Naive thymus-derived CD4-positive, alpha-beta T cell (primary cell): ENCODE results near the gene TTLL5. TPM values are rescaled to one million over a fixed set of nuclear protein-coding genes. Genes with fewer than 3 reads are reported as not detected.

Experiments
- ATAC-seq: fragments of 150-1000 bp; cut with Tn5 transposase; 2 replicates; pipeline ENCODE4 v1.10.0; 2021; ENCODE audit warnings: mild to moderate bottlenecking, moderate library complexity
- CTCF ChIA-PET: fragments of 350-600 bp; sonication (Branson Sonifier 250); formaldehyde crosslinking; loops from one replicate; lab custom pipeline; 2021; ENCODE audit warnings: antibody characterized with exemption; lab: Charles Lee
- POLR2A ChIA-PET: fragments of 350-600 bp; sonication (Branson Sonifier 250); formaldehyde crosslinking; loops from one replicate; lab custom pipeline; 2021; ENCODE audit warnings: antibody characterized with exemption, inconsistent platforms; lab: Charles Lee
- DNase-seq, 9 donors: peaks; one replicate each; pipeline versions ENCODE4 v3.0.0 to v3.0.0-alpha.2; 2020 to 2022; ENCODE audit warnings: mixed read lengths in 1 of 9
- H3K27ac ChIP-seq: one replicate; pipeline ENCODE4 v1.7.0; 2013; ENCODE audit warnings: mild to moderate bottlenecking, low read depth, low read length, moderate library complexity
- H3K27me3 ChIP-seq, 2 donors: one replicate each; pipeline ENCODE4 v1.7.0; 2013; ENCODE audit warnings: low read length in 2 of 2, mild to moderate bottlenecking in 2 of 2, moderate library complexity in 2 of 2; ENCODE audit not compliant: control insufficient read depth in 2 of 2, insufficient read depth in 2 of 2
- H3K36me3 ChIP-seq, 3 experiments: 1 replicate in 2 of 3; 2 replicates in 1 of 3; pipeline ENCODE4 v1.7.0; 2013; ENCODE audit warnings: low read length in 3 of 3, mild to moderate bottlenecking in 3 of 3, moderate library complexity in 1 of 3; ENCODE audit not compliant: insufficient read depth in 3 of 3, control insufficient read depth in 2 of 3
- H3K4me1 ChIP-seq, 2 donors: one replicate each; pipeline ENCODE4 v1.7.0; 2013; ENCODE audit warnings: low read length in 2 of 2, mild to moderate bottlenecking in 2 of 2, moderate library complexity in 1 of 2; ENCODE audit not compliant: control insufficient read depth in 2 of 2, insufficient read depth in 2 of 2
- H3K4me3 ChIP-seq: 2 replicates; pipeline ENCODE4 v1.7.0; 2013; ENCODE audit warnings: mild to moderate bottlenecking, low read length
- H3K9me3 ChIP-seq, 3 experiments: 1 replicate in 2 of 3; 2 replicates in 1 of 3; pipeline ENCODE4 v1.7.0; 2013; ENCODE audit warnings: low read length in 3 of 3; ENCODE audit not compliant: control insufficient read depth in 2 of 3
- H3K27ac Mint-ChIP-seq, 9 donors: one replicate each; pipeline ENCODE4 v1.8.0; 2020 to 2022; ENCODE audit warnings: mixed read lengths in 9 of 9, mild to moderate bottlenecking in 8 of 9, moderate library complexity in 5 of 9, inconsistent platforms in 2 of 9
- H3K27me3 Mint-ChIP-seq, 5 donors: one replicate each; pipeline ENCODE4 v1.8.0; 2021 to 2022; ENCODE audit warnings: mixed read lengths in 5 of 5, mild to moderate bottlenecking in 1 of 5
- H3K36me3 Mint-ChIP-seq, 5 donors: one replicate each; pipeline ENCODE4 v1.8.0; 2020 to 2022; ENCODE audit warnings: mixed read lengths in 5 of 5, mild to moderate bottlenecking in 3 of 5, inconsistent platforms in 1 of 5
- H3K4me1 Mint-ChIP-seq, 7 donors: one replicate each; pipeline ENCODE4 v1.8.0; 2020 to 2022; ENCODE audit warnings: mixed read lengths in 7 of 7, mild to moderate bottlenecking in 3 of 7, inconsistent platforms in 1 of 7
- H3K4me3 Mint-ChIP-seq, 10 donors: one replicate each; pipeline ENCODE4 v1.8.0; 2020 to 2022; ENCODE audit warnings: mild to moderate bottlenecking in 10 of 10, mixed read lengths in 10 of 10, moderate library complexity in 6 of 10, inconsistent platforms in 2 of 10
- H3K9me3 Mint-ChIP-seq, 11 donors: one replicate each; pipeline ENCODE4 v1.8.0; 2020 to 2022; ENCODE audit warnings: mixed read lengths in 11 of 11, mild to moderate bottlenecking in 4 of 11, inconsistent platforms in 1 of 11, moderate library complexity in 1 of 11
- intact Hi-C, 2 donors: fragments of 100-400 bp; cut with micrococcal nuclease; formaldehyde crosslinking; loops; one replicate each; pipeline ENCODE4 v1.15.1; 2023
- polyA plus RNA-seq, 2 donors: library from polyadenylated mRNA; unstranded; fragments of 300-500 nt; fragmentation: Illumina TruSeq; gene quantifications; one replicate each; pipeline ENCODE4 v1.2.3, GENCODE V29; 2021
- total RNA-seq, 6 experiments: library from RNA in 5 of 6; stranded (reverse) in 5 of 6; gene quantifications; 1 replicate in 5 of 6; 2 replicates in 1 of 6; pipeline ENCODE4 v1.2.3 and lab custom pipeline; 2021 to 2026

The TTLL5 gene
- total and polyA plus RNA-seq, 7 experiments from 2014 or later, result 7.8 to 31.4 (median 21.5) TPM

DNA sequence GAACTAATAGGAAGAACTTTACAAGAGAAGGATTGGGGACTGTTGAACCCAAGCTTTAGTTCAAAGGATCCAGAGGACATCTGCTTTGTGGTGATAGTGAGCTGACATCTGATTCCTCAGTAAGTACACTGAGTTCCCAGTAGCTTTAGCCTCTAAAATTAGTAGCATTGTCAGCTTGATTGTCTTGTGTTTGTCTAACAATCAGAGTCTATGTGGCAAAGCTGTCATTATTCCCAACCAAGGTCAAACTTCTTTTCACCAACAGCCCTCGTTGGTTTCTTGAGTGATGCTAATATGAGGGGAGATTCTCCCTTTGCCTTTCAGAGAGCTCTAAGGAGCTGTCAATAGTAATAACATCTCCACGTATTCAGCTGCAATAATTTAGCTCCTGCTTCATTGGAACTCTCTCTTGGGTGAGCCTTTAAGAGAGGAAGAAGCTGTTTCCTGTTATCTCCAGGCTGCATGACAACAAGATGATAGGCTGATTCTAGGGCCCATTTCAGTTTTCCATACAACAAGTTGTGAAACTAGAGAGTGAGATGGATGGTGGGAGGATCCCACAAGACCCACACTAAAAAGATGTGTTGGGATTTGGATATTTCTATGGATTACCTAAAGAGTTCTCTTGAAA, 274.1 kb downstream of the TTLL5 start:
- intact Hi-C loops, result no loop called here
- H3K36me3 ChIP-seq, result no peaks in the 10 kb centered on the region
- peaks cover 3 to 14% (median 5%) of the 10 kb centered on the region in 7 donors for H3K4me1 Mint-ChIP-seq
- H3K27me3 Mint-ChIP-seq, result no peaks in the 10 kb centered on the region
- peaks cover 0 to 29% (median 0%) of the 10 kb centered on the region in 5 donors for H3K36me3 Mint-ChIP-seq
- no peak overlapping the region for H3K4me3 Mint-ChIP-seq
- no peaks in the 10 kb centered on the region for H3K4me1 ChIP-seq
- DNase-seq, result no peak
- H3K4me3 ChIP-seq, result no peak overlapping the region
- H3K9me3 ChIP-seq, result no peaks in the 10 kb centered on the region
- H3K27me3 ChIP-seq, result no peaks in the 10 kb centered on the region
- POLR2A ChIA-PET, result no interaction called here
- H3K9me3 Mint-ChIP-seq, result no peaks in the 10 kb centered on the region
- CTCF ChIA-PET, result interaction anchor here (0.7 to 1.2 kb wide), 3 partner anchors 10 to 1379 kb away, joined by 3 to 5 read pairs (median 3); no protein-coding TSS in a partner anchor
- no peak overlapping the region for H3K27ac Mint-ChIP-seq
- no peak overlapping the region for H3K27ac ChIP-seq
- ATAC-seq, result no peak

DNA sequence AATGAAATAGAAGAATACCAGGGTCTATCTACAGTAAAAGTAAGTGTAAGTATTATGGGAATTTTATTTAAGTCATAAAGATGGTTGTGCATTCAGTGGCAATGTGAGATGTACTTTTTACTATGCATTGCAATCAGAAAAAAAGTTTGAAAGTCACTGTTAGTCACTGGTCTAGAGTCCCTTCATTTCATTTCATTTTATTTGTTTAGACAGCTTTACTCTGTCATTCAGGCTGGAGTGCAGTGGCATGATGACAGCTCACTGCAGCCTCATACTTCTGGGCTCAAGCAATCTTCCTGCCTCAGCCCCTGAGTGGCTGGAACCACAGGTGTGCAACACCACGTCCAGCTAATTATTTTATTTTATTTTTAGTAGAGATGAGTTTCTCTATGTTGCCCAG, 278.2 kb downstream of the TTLL5 start:
- Mint-ChIP-seq H3K27ac (no peak overlapping the region), H3K27me3 (no peaks in the 10 kb centered on the region), H3K9me3 (no peaks in the 10 kb centered on the region), H3K4me3 (no peak overlapping the region), H3K36me3 (peaks cover 0 to 33% (median 18%) of the 10 kb centered on the region in 5 donors), H3K4me1 (peaks cover 3 to 13% (median 5%) of the 10 kb centered on the region in 7 donors)
- ChIA-PET POLR2A (no interaction called here), CTCF (no interaction called here)
- no peaks in the 10 kb centered on the region for H3K9me3 ChIP-seq
- H3K36me3 ChIP-seq, result no peaks in the 10 kb centered on the region
- no peaks in the 10 kb centered on the region for H3K4me1 ChIP-seq
- DNase-seq (no peak), ATAC-seq (no peak)
- intact Hi-C loops, result no loop called here
- H3K4me3 ChIP-seq, result no peak overlapping the region
- no peaks in the 10 kb centered on the region for H3K27me3 ChIP-seq
- H3K27ac ChIP-seq, result no peak overlapping the region

DNA sequence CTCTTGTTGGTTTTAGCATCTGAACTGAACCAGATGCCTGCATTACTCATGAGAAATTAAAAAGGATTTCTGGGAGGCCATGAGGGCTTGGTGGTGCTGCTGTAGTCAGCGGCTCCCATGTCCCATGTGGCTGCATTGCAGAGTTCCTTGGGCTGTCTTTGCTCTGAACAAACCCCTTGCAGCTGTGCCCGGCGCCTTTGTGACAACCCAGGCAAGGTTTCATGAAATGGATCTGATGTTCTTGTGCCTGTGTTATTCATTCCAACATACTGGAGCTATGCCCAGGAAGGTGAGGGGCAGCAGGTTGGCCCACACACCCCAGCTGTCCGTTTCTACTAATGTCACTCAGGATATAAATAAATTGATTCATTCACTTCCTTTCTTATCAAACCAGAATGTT, 280.0 kb downstream of the TTLL5 start:
- no peak overlapping the region for H3K4me3 ChIP-seq
- intact Hi-C loops, result no loop called here
- H3K9me3 Mint-ChIP-seq, result no peaks in the 10 kb centered on the region
- H3K4me1 Mint-ChIP-seq, result peaks cover 0 to 5% (median 0%) of the 10 kb centered on the region in 7 donors
- no peaks in the 10 kb centered on the region for H3K4me1 ChIP-seq
- ChIA-PET POLR2A (no interaction called here), CTCF (no interaction called here)
- no peaks in the 10 kb centered on the region for H3K36me3 ChIP-seq
- no peaks in the 10 kb centered on the region for H3K27me3 ChIP-seq
- H3K4me3 Mint-ChIP-seq, result no peak overlapping the region
- no peak overlapping the region for H3K27ac Mint-ChIP-seq
- no peak for ATAC-seq
- no peak overlapping the region for H3K27ac ChIP-seq
- no peak for DNase-seq
- no peaks in the 10 kb centered on the region for H3K27me3 Mint-ChIP-seq
- peaks cover 0 to 36% (median 18%) of the 10 kb centered on the region in 5 donors for H3K36me3 Mint-ChIP-seq
- H3K9me3 ChIP-seq, result no peaks in the 10 kb centered on the region

DNA sequence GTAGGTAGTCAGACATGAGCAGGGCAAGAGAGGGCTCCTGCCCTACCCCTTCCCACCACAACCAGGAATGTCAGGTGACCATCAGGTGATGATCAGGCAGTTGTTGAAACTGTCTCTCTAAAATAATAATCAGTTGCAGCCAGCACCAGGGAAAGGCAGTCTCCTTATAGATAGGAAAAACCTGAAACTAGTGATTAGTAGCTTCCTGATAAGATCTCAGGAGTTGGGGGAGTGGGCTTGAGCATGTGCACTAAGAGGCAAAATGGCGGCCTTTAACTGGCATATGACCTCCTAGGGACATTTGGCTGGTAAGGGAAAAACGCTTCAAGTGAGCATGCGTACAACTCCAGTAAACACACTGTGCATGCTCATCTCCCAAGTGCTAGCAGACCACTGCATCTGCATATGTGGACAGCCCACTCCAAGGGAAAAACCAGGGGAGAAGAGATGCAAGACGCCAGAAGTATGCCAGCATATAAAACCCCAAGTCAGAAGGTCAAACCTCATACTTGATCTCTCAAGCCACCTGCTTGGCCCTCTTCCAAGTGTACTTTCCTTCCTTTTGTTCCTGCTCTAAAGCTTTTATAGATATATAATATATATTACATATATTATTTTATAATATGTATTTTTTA, 283.7 kb downstream of the TTLL5 start:
- no peaks in the 10 kb centered on the region for H3K27me3 Mint-ChIP-seq
- no peaks in the 10 kb centered on the region for H3K27me3 ChIP-seq
- H3K36me3 ChIP-seq, result no peaks in the 10 kb centered on the region
- H3K27ac ChIP-seq, result no peak overlapping the region
- no peak overlapping the region for H3K27ac Mint-ChIP-seq
- H3K4me1 ChIP-seq, result no peaks in the 10 kb centered on the region
- H3K36me3 Mint-ChIP-seq, result peaks cover 0 to 25% (median 18%) of the 10 kb centered on the region in 5 donors
- POLR2A ChIA-PET, result no interaction called here
- CTCF ChIA-PET, result interaction anchor here (1.0 kb wide), 1 partner anchor 9 kb away, joined by 5 read pairs; no protein-coding TSS in a partner anchor
- ATAC-seq (no peak), DNase-seq (no peak)
- no peaks in the 10 kb centered on the region for H3K9me3 Mint-ChIP-seq
- no peaks in the 10 kb centered on the region for H3K9me3 ChIP-seq
- H3K4me1 Mint-ChIP-seq, result no peaks in the 10 kb centered on the region
- no peak overlapping the region for H3K4me3 Mint-ChIP-seq
- no peak overlapping the region for H3K4me3 ChIP-seq
- intact Hi-C loops, result no loop called here

DNA sequence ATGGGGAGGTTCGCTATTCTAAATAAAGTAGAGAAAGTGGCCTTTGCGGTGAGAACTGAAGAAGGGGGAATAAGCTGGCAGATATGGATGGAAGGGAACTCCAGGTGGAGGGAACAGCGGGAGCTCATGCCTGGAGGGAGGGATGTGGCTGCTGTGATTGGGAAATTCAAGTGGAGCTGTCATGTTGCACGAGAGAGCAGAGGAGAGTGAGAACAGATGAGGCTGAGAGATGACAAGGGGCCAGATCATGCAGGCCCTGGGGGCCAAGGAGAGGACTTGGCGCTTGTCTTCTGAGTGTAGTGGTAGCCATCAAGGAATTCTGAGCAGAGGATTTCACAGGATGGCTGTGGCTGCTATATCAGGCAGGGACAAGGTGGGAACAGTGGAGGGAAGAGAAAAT, 285.7 kb downstream of the TTLL5 start:
- CTCF ChIA-PET, result no interaction called here

DNA sequence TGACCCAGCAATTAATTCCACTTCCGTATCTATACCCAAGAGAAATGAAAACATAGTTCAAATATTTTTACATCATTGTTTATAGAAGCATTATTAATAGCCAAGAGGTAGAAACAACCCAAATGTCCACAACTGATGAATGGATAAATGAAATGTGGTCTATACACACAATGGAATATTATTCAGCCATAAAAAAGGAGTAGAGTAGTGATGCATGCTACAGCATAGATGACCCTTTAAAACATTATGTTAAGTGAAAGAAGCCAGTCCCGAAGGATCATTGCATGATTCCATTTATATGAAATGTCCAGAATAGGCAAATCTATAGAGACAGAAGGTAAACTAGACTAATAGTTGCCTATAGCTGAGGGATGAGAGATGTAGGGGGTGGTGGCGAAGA, 291.4 kb downstream of the TTLL5 start:
- no peak for DNase-seq
- Mint-ChIP-seq H3K27ac (no peak overlapping the region), H3K9me3 (peaks cover 0 to 10% (median 2%) of the 10 kb centered on the region in 11 donors), H3K27me3 (no peaks in the 10 kb centered on the region), H3K36me3 (peaks cover 7 to 22% (median 11%) of the 10 kb centered on the region in 5 donors), H3K4me1 (no peaks in the 10 kb centered on the region), H3K4me3 (no peak overlapping the region)
- ChIA-PET POLR2A (no interaction called here), CTCF (interaction anchor here (0.9 kb wide), 1 partner anchor 93 kb away, joined by 3 read pairs; no protein-coding TSS in a partner anchor)
- H3K27ac ChIP-seq, result no peak overlapping the region
- intact Hi-C loops, result no loop called here
- no peak overlapping the region for H3K4me3 ChIP-seq
- no peaks in the 10 kb centered on the region for H3K4me1 ChIP-seq
- ATAC-seq, result no peak
- H3K9me3 ChIP-seq, result no peaks in the 10 kb centered on the region
- no peaks in the 10 kb centered on the region for H3K27me3 ChIP-seq
- no peaks in the 10 kb centered on the region for H3K36me3 ChIP-seq

More for the DNA sequence above, 285.7 kb downstream of the TTLL5 start:
- DNase-seq, result no peak
- H3K4me3 ChIP-seq, result no peak overlapping the region
- H3K27ac ChIP-seq, result no peak overlapping the region
- H3K36me3 ChIP-seq, result no peaks in the 10 kb centered on the region
- intact Hi-C loops, result no loop called here
- no peaks in the 10 kb centered on the region for H3K4me1 ChIP-seq
- H3K9me3 ChIP-seq, result no peaks in the 10 kb centered on the region
- POLR2A ChIA-PET, result no interaction called here
- peaks cover 0 to 2% (median 0%) of the 10 kb centered on the region in 11 donors for H3K9me3 Mint-ChIP-seq
- no peak overlapping the region for H3K4me3 Mint-ChIP-seq
- H3K4me1 Mint-ChIP-seq, result no peaks in the 10 kb centered on the region
- H3K36me3 Mint-ChIP-seq, result peaks cover 2 to 26% (median 22%) of the 10 kb centered on the region in 5 donors
- H3K27ac Mint-ChIP-seq, result no peak overlapping the region
- H3K27me3 ChIP-seq, result no peaks in the 10 kb centered on the region
- no peaks in the 10 kb centered on the region for H3K27me3 Mint-ChIP-seq
- no peak for ATAC-seq
